ENCODE data around the gene SLC25A36.

- no peak for TF ChIP-seq CTCF (IDR thresholded peaks at IDR 0.05; ENCODE audit: low read depth, low read length, missing input control)
- TF ChIP-seq SP1 (IDR thresholded peaks at IDR 0.05): no peak
- no peak for TF ChIP-seq HNF4G (IDR thresholded peaks at IDR 0.05)
- no peak for TF ChIP-seq EGR1 (IDR thresholded peaks at IDR 0.05; ENCODE audit: low read depth in 2 of 2)
- TF ChIP-seq RAD21 (IDR thresholded peaks at IDR 0.05): no peak
- TF ChIP-seq YY1 (IDR thresholded peaks at IDR 0.05): no peak
Measured at GRCh38 chr3:140933109-140933508, 8.5 kb upstream of the SLC25A36 start.
